Activated CD4-positive, alpha-beta T cell treated with anti-CD3 and anti-CD28 coated beads for 36 hours (primary cell): ENCODE data around the gene ROR2. TPM values are rescaled to one million over a fixed set of nuclear protein-coding genes. Genes with fewer than 3 reads are reported as not detected.

Experiments used
- ATAC-seq: fragments of 200-7000 bp; cut with Tn5 transposase; one replicate; pipeline ENCODE4 v1.10.0; 2021; ENCODE audit warnings: mild to moderate bottlenecking, moderate library complexity
- CTCF ChIA-PET: fragments of 350-600 bp; sonication (Branson Sonifier 250); formaldehyde crosslinking; loops from one replicate; lab custom pipeline; 2021; ENCODE audit warnings: antibody characterized with exemption; lab: Charles Lee
- POLR2A ChIA-PET: fragments of 350-600 bp; sonication (Branson Sonifier 250); formaldehyde crosslinking; loops from one replicate; lab custom pipeline; 2021; ENCODE audit warnings: antibody characterized with exemption, inconsistent platforms; lab: Charles Lee
- DNase-seq: peaks from one replicate; pipeline ENCODE4 v3.0.0-alpha.2; 2020
- H3K27ac Mint-ChIP-seq: one replicate; pipeline ENCODE4 v1.8.0; 2021; ENCODE audit warnings: mixed read lengths
- H3K27me3 Mint-ChIP-seq: one replicate; pipeline ENCODE4 v1.8.0; 2021; ENCODE audit warnings: mixed read lengths
- H3K36me3 Mint-ChIP-seq: one replicate; pipeline ENCODE4 v1.8.0; 2021; ENCODE audit warnings: low read depth, mixed read lengths
- H3K4me1 Mint-ChIP-seq: one replicate; pipeline ENCODE4 v1.8.0; 2021; ENCODE audit warnings: mixed read lengths
- H3K4me3 Mint-ChIP-seq: one replicate; pipeline ENCODE4 v1.8.0; 2021; ENCODE audit warnings: mild to moderate bottlenecking, moderate library complexity, mixed read lengths
- H3K9me3 Mint-ChIP-seq: one replicate; pipeline ENCODE4 v1.8.0; 2021; ENCODE audit warnings: low read depth, mixed read lengths
- intact Hi-C, 2 experiments: fragments of 100-400 bp; cut with DNase I in 1 of 2; cut with micrococcal nuclease in 1 of 2; formaldehyde crosslinking; loops; one replicate each; pipeline versions ENCODE4 v1.14.2 to v1.15.1; 2022 to 2024; cut with DNase I, micrococcal nuclease
- total RNA-seq, 2 experiments: library from RNA; stranded (reverse); gene quantifications; one replicate each; pipeline ENCODE4 v1.2.3, GENCODE V29; 2021

ROR2 gene
- total RNA-seq, 2 experiments from 2014 or later, result not detected

DNA sequence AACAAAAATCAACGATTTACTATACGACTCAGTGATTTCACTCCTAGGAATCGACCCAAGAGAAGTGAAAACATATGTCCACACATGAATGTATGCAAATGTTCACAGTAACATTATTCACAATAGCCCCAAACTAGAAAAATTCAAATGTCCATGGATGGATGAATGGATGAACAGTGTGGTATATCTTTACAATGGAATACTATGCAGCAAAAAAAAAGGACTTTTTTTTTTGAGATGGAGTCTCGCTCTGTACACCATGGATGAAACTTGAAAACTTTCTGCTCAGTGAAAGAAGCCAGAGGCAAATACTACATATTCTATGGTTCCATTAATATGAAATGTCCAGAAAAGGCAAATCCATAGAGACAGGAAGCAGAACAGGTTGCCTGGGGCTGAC is 233.8 kb downstream of the ROR2 start:
- CTCF ChIA-PET, result interaction anchor here (1.4 kb wide), 1 partner anchor 801 kb away, joined by 3 read pairs; no protein-coding TSS in a partner anchor
- Mint-ChIP-seq H3K4me1 (no peaks in the 10 kb centered on the region), H3K27ac (no peak overlapping the region), H3K36me3 (no peaks in the 10 kb centered on the region), H3K9me3 (peaks cover 6% of the 10 kb centered on the region), H3K27me3 (peaks cover 56% of the 10 kb centered on the region), H3K4me3 (no peak overlapping the region)
- POLR2A ChIA-PET, result no interaction called here
- ATAC-seq (no peak), DNase-seq (no peak)
- intact Hi-C loops, result no loop called here

DNA sequence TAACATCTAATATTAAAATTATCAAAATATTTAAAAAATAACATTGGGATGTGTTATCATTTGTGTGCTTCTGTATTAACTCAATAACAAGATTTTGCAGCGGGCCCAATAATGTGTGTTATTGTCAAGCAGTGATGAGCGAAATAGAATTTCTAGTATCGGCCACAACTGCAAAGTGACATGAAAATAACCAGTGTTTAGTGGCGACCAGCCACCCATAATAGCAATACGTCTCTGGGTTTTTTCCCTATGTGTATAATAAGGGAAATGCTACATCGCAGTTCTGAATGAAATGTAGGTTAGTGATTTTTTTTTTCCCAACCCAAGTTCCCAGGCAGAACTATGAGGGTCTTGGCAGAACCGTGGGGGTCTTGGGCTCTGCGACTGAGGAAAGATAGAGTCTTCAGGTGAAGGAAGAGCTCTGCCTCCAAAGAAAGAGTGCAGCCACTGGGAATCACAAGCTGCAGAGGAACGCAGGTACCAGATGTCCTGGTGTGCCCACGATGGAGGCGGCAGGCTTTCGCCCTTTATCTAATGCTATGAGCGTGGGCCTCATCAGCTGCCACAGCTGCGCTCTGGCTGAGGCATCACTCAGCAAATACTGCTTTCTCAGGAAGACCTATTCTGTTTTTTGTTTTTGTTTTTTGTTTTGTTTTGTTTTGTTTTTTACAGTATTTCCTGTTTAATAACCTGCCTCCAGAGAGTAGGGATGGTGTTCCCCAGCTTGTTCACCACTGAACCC is 235.0 kb downstream of the ROR2 start:
- H3K27ac Mint-ChIP-seq, result no peak overlapping the region
- H3K9me3 Mint-ChIP-seq, result peaks cover 6% of the 10 kb centered on the region
- H3K36me3 Mint-ChIP-seq, result no peaks in the 10 kb centered on the region
- peaks cover 46% of the 10 kb centered on the region for H3K27me3 Mint-ChIP-seq
- intact Hi-C loops, result loop anchor here in 1 of 2 experiments (5.0 kb wide), 3 partner anchors 358 to 568 kb away; no protein-coding TSS in a partner anchor
- H3K4me3 Mint-ChIP-seq, result no peak overlapping the region
- no peak for ATAC-seq
- no peak for DNase-seq
- CTCF ChIA-PET, result interaction anchor here (0.5 kb wide), 1 partner anchor 13 kb away, joined by 3 read pairs; no protein-coding TSS in a partner anchor
- no peaks in the 10 kb centered on the region for H3K4me1 Mint-ChIP-seq
- POLR2A ChIA-PET, result no interaction called here

DNA sequence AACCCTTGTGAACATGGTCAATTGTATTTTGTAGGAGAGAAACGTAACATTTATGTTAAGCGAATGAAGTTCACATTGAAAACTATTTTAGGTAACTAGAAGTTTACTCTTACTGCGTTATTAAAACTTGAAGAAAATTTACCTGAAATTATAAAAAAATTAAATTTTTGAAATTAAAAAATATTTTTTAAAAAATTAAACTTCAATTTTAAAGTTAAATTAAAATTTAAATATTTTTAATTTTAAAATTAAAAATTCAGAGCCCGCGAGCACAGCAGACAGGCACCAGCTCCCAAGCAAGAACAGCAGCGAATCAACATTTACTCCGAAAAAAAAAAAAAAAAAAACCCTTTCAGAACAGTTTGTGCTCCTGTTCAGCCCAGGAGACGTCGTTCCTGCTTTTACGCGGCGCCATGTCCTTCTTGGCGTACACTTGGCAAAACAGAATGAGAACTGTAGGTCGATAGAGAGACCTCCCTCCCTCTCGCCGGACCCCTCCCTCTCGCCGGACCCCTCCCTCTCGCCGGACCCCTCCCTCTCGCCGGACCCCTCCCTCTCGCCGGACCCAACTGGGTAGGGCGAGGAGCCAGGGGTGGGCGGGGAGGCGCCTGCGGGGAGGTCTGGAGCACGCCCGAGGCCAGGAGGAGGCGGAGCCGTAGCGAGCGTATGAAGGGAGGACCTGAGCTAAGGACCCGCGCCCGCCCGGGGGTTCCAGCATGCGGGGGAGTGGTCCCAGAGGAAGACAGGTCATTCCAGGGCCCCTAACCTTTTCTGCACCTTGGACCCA is 235.8 kb downstream of the ROR2 start:
- DNase-seq, result peak; percentile 45
- H3K4me3 Mint-ChIP-seq, result no peak overlapping the region

DNA sequence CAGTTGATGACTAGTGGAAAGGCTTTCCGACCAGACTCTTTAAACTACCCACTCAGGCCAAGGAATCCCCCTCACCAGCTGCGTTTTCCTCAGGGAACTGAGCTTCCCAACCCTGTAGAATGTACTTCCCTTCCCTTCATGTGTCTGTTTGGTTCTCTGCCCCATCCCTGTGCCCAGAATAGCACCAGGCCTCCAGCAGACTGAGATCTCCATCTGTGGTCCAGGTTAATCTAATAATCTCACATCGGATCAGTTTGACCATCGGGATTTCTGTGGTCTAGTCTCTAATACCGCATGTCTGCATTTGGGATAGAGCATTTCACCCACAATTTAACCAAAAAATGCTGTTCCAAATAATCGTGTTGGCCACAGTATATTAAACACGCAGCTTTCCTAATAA is 237.2 kb downstream of the ROR2 start:
- intact Hi-C loops, result loop anchor here in 1 of 2 experiments (1.0 to 5.0 kb wide), 4 partner anchors 356 to 566 kb away; no protein-coding TSS in a partner anchor
- H3K36me3 Mint-ChIP-seq, result no peaks in the 10 kb centered on the region
- DNase-seq, result no peak
- ChIA-PET CTCF (interaction anchor here (0.7 kb wide), 1 partner anchor 817 kb away, joined by 3 read pairs; no protein-coding TSS in a partner anchor), POLR2A (no interaction called here)
- H3K9me3 Mint-ChIP-seq, result peaks cover 6% of the 10 kb centered on the region
- no peaks in the 10 kb centered on the region for H3K4me1 Mint-ChIP-seq
- H3K27ac Mint-ChIP-seq, result no peak overlapping the region
- ATAC-seq, result no peak
- H3K27me3 Mint-ChIP-seq, result peaks cover 32% of the 10 kb centered on the region
- H3K4me3 Mint-ChIP-seq, result no peak overlapping the region

More for the DNA sequence above, 235.8 kb downstream of the ROR2 start:
- ATAC-seq, result no peak
- peaks cover 6% of the 10 kb centered on the region for H3K9me3 Mint-ChIP-seq
- intact Hi-C loops, result loop anchor here in 1 of 2 experiments (5.0 kb wide), 3 partner anchors 357 to 567 kb away; no protein-coding TSS in a partner anchor
- POLR2A ChIA-PET, result no interaction called here
- H3K4me1 Mint-ChIP-seq, result no peaks in the 10 kb centered on the region
- H3K27me3 Mint-ChIP-seq, result peaks cover 38% of the 10 kb centered on the region
- CTCF ChIA-PET, result no interaction called here
- H3K36me3 Mint-ChIP-seq, result no peaks in the 10 kb centered on the region
- H3K27ac Mint-ChIP-seq, result no peak overlapping the region

DNA sequence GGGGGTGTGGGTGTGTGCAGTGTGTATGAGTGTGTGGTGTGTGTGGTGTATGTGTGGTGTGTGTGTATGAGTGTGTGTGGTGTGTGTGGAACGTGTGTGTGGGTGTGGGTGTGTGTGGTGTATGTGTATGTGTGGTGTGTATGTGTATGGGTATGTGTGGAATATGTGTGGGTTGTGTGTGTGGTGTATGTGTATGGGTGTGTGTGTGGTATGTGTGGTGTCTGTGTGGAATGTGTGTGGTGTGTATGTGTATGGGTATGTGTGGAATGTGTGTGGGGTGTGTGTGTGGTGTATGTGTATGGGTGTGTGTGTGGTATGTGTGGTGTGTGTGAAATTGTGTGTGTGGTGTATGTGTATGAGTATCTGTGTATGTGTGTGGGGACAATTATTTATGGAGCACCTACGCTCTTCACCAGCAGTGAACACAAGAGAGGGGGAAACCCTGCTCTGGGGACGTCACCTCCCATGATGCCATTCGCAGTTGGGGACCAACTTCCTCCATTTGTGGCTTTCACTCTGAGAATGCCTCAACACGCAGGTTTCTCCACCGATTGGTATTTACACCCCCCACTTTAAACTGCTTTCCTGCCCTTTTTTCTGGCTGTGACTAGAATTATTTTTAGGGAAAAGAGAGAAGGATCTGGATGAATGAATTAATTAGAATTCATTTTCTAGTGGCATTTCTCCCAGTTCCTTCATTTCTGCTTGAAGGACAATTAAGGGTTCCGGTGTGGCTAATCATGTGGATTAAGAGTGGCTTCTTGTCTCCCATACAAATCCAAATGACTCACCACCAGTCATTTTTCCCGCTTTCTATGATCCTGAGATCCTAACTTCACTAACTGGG is 238.1 kb downstream of the ROR2 start:
- Mint-ChIP-seq H3K27ac (peak overlapping the region; percentile 26), H3K4me1 (no peaks in the 10 kb centered on the region), H3K4me3 (no peak overlapping the region), H3K36me3 (no peaks in the 10 kb centered on the region), H3K9me3 (peaks cover 6% of the 10 kb centered on the region), H3K27me3 (peaks cover 24% of the 10 kb centered on the region)
- intact Hi-C loops, result loop anchor here in 1 of 2 experiments (1.0 to 5.0 kb wide), 4 partner anchors 355 to 565 kb away; no protein-coding TSS in a partner anchor
- POLR2A ChIA-PET, result no interaction called here
- peak; percentile 97 for ATAC-seq
- CTCF ChIA-PET, result no interaction called here
- peak; percentile 88 for DNase-seq

DNA sequence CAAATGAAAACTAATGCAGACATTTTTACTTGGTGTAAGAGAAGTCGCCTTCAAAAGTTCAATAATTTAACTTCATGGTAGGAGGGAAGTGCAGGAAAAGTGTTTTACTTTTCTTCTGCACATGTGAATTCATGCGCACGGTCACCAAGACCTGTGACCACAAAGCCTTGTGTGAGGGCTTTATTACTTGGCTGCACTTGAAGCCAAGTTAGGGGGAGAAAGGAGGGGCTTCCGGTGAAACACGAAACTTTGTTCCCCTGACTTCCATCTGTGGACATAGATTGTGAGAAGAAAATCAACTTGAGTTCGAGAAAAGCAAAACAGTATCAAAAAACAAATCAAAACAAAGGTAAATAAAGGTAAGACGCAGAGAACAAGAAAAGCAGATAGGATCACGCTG is 239.9 kb downstream of the ROR2 start:
- Mint-ChIP-seq H3K9me3 (peaks cover 6% of the 10 kb centered on the region), H3K36me3 (peaks cover 3% of the 10 kb centered on the region), H3K27ac (no peak overlapping the region), H3K27me3 (peaks cover 9% of the 10 kb centered on the region), H3K4me1 (no peaks in the 10 kb centered on the region), H3K4me3 (no peak overlapping the region)
- intact Hi-C loops, result loop anchor here in 1 of 2 experiments (5.0 kb wide), 3 partner anchors 353 to 563 kb away; no protein-coding TSS in a partner anchor
- no peak for ATAC-seq
- ChIA-PET POLR2A (no interaction called here), CTCF (no interaction called here)
- DNase-seq, result no peak

DNA sequence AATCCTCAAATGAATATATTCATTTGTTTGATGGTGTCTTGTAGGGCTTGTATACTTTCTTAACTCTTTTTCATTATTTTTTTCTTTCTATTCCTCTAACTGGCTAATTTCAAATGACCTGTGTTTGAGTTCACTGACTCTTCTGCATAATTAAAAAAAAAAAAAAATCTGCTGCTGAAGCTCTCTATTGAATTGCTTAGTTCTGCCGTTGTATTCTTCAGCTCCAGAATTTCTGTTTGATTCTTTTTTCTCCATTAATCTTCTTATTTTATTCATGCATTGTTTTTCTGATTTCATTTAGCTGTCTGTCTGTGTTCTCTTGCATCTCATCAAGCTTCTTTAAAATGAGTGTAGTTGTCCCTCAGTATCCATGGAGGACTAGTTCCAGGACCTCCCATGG is 244.6 kb downstream of the ROR2 start:
- ChIA-PET CTCF (interaction anchor here (0.6 kb wide), 1 partner anchor 309 kb away, joined by 3 read pairs; no protein-coding TSS in a partner anchor), POLR2A (no interaction called here)
- H3K36me3 Mint-ChIP-seq, result peaks cover 5% of the 10 kb centered on the region
- intact Hi-C loops, result no loop called here
- peaks cover 8% of the 10 kb centered on the region for H3K9me3 Mint-ChIP-seq
- peaks cover 8% of the 10 kb centered on the region for H3K27me3 Mint-ChIP-seq
- no peak overlapping the region for H3K27ac Mint-ChIP-seq
- no peaks in the 10 kb centered on the region for H3K4me1 Mint-ChIP-seq
- no peak overlapping the region for H3K4me3 Mint-ChIP-seq
- no peak for ATAC-seq
- no peak for DNase-seq

DNA sequence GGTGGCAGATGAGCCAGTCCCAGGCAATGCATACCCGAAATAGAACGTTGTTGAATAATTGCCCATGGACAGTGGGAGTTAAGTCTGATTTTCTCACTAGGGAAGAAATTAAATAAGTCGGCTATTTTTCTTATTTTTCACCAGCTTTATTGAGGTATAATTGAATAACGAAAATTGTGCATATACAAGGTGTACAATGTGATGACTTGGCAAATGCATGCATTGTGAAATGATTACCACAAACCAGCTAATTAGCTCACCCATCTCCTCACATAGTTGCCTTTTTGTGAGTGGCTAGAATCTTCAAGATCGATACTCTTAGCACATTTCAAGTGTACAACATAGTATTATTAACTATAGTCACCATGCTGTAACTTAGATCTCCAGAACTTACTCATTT is 249.6 kb downstream of the ROR2 start:
- Mint-ChIP-seq H3K27ac (no peak overlapping the region), H3K27me3 (peaks cover 8% of the 10 kb centered on the region), H3K9me3 (peaks cover 5% of the 10 kb centered on the region), H3K36me3 (peaks cover 4% of the 10 kb centered on the region), H3K4me1 (peaks cover 2% of the 10 kb centered on the region), H3K4me3 (no peak overlapping the region)
- ChIA-PET POLR2A (no interaction called here), CTCF (interaction anchor here (0.6 kb wide), 2 partner anchors 96 to 810 kb away, joined by 3 to 4 read pairs; no protein-coding TSS in a partner anchor)
- intact Hi-C loops, result no loop called here
- DNase-seq (no peak), ATAC-seq (no peak)

DNA sequence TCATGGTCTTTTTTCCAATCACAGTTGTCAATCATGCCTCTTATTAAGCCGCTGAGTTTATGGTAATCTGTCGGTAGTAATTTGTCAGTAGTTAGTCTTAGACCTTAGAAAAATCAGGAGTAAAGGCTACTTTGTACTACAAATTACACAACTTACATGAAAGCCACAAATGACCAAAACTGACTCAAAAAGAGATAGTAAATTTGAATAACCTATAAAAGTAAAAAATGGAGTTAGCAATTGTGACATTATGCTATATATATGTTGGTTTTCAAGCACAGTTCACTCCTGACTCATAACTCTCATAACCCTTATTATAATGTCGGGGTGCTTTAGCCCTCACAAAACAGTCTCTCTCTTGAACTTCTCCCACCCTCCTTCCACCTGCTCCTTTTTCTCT is 251.8 kb downstream of the ROR2 start:
- CTCF ChIA-PET, result no interaction called here
- no peak overlapping the region for H3K27ac Mint-ChIP-seq
- H3K4me3 Mint-ChIP-seq, result no peak overlapping the region
- no peaks in the 10 kb centered on the region for H3K9me3 Mint-ChIP-seq
- H3K36me3 Mint-ChIP-seq, result no peaks in the 10 kb centered on the region
- H3K27me3 Mint-ChIP-seq, result peaks cover 10% of the 10 kb centered on the region
- intact Hi-C loops, result no loop called here
- POLR2A ChIA-PET, result no interaction called here
- no peak for DNase-seq
- H3K4me1 Mint-ChIP-seq, result peaks cover 2% of the 10 kb centered on the region
- peak; percentile 66 for ATAC-seq

DNA sequence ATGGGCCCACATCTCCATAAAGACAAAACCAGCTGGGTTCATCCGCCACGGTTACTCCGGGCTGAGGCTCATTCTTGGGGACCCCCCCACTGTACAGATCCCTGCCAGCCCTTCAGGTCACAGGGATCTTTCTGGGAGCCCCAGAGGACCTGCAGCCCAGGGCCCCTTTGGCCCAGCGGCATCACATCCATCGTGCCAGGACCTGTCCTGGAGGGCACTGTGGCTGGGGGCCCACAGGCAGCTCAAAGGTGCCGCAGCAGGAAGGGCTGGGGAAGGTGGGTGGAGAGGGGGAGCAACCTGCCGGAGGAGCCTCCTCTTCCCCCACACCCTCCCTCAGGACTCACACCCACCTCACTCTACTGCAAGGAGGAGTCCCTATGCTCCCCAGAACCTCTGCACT is 252.8 kb downstream of the ROR2 start:
- intact Hi-C loops, result no loop called here
- no peak overlapping the region for H3K4me3 Mint-ChIP-seq
- H3K27me3 Mint-ChIP-seq, result peaks cover 11% of the 10 kb centered on the region
- H3K9me3 Mint-ChIP-seq, result no peaks in the 10 kb centered on the region
- no peaks in the 10 kb centered on the region for H3K36me3 Mint-ChIP-seq
- no peak overlapping the region for H3K27ac Mint-ChIP-seq
- ATAC-seq (no peak), DNase-seq (no peak)
- peaks cover 2% of the 10 kb centered on the region for H3K4me1 Mint-ChIP-seq
- ChIA-PET POLR2A (no interaction called here), CTCF (no interaction called here)
